ENCODE data around the gene AEBP1.

Gene AEBP1

DNA sequence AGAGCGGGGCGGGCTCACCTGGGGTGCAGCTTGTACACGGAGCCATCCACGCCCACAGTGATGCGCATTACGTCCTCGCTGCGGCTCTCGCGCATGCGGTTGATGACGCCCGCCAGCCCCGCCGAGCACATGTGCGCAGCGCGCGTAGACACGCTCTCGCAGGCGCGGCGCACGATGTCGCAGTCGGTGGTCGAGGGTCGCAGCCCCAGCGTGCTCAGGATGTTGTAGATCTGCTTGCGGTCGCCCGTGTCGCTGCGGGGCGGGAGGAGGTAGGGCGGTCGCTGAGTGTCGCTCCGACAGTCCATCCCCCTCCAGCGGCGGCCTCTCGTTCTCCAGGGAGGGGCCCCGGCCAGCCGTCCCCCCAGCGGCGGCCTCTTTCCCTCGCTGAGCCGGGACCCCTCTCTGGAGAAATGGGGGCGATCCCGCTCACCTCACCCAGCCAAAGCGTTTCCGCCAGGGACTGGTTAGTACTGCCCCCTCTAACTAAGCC is 41.4 kb downstream of the AEBP1 start:
- Histone ChIP-seq H4K20me1 (ENCODE audit: insufficient read depth, low read length) (no peaks in the 10 kb centered on the region), H3K4me3 (ENCODE audit: low read depth in 1 of 2, low read length in 2 of 2) (no peak overlapping the region), H3K79me2 (ENCODE audit: insufficient read depth, low read length) (no peaks in the 10 kb centered on the region), H3K4me2 (ENCODE audit: insufficient read depth, low read length) (no peak overlapping the region), H3K9ac (ENCODE audit: low read depth, low read length) (no peak overlapping the region), H3K27me3 (ENCODE audit: insufficient read depth, low read length, poor library complexity) (no peaks in the 10 kb centered on the region), H3K27ac (ENCODE audit: low read length) (no peak overlapping the region), H3K4me1 (ENCODE audit: insufficient read depth, low read length) (no peaks in the 10 kb centered on the region), H3K9me3 (ENCODE audit: insufficient read depth, low read length, severe bottlenecking) (no peaks in the 10 kb centered on the region), H2AFZ (ENCODE audit: low read depth, low read length) (no peak overlapping the region), H3K36me3 (ENCODE audit: insufficient read depth, low read length) (no peaks in the 10 kb centered on the region)
- TF ChIP-seq EZH2 (IDR thresholded peaks at IDR 0.05; ENCODE audit: borderline replicate concordance, low read depth, low read length, severe bottlenecking) = no peak
- no peak for TF ChIP-seq CTCF (IDR thresholded peaks at IDR 0.05; ENCODE audit: borderline replicate concordance, extremely low read depth, low read length, poor library complexity, severe bottlenecking)
- DNase-seq (no peak), ATAC-seq (ENCODE audit: insufficient read depth, low read depth) (no peak)

GRCh38 chr7:44145969-44146911 is 42.1 kb downstream of the AEBP1 start:
- H3K9me3 ChIP-seq (ENCODE audit: insufficient read depth, low read length, severe bottlenecking) = no peaks in the 10 kb centered on the region
- H3K9ac ChIP-seq (ENCODE audit: low read depth, low read length) = no peak overlapping the region
- no peaks in the 10 kb centered on the region for H4K20me1 ChIP-seq (ENCODE audit: insufficient read depth, low read length)
- no peak for DNase-seq
- no peaks in the 10 kb centered on the region for H3K4me1 ChIP-seq (ENCODE audit: insufficient read depth, low read length)
- ATAC-seq (ENCODE audit: insufficient read depth, low read depth) = peak; percentile 25; the same call in 1 of the 3 replicates
- H3K4me3 ChIP-seq (ENCODE audit: low read depth in 1 of 2, low read length in 2 of 2) = no peak overlapping the region
- H3K27me3 ChIP-seq (ENCODE audit: insufficient read depth, low read length, poor library complexity) = no peaks in the 10 kb centered on the region
- no peak overlapping the region for H2AFZ ChIP-seq (ENCODE audit: low read depth, low read length)
- H3K4me2 ChIP-seq (ENCODE audit: insufficient read depth, low read length) = no peak overlapping the region
- H3K27ac ChIP-seq (ENCODE audit: low read length) = no peak overlapping the region
- no peaks in the 10 kb centered on the region for H3K36me3 ChIP-seq (ENCODE audit: insufficient read depth, low read length)
- TF ChIP-seq CTCF (IDR thresholded peaks at IDR 0.05; ENCODE audit: borderline replicate concordance, extremely low read depth, low read length, poor library complexity, severe bottlenecking) = no peak
- TF ChIP-seq EZH2 (IDR thresholded peaks at IDR 0.05; ENCODE audit: borderline replicate concordance, low read depth, low read length, severe bottlenecking) = no peak
- no peaks in the 10 kb centered on the region for H3K79me2 ChIP-seq (ENCODE audit: insufficient read depth, low read length)

- Histone ChIP-seq H4K20me1 (ENCODE audit: insufficient read depth, low read length) (no peaks in the 10 kb centered on the region), H3K79me2 (ENCODE audit: insufficient read depth, low read length) (no peaks in the 10 kb centered on the region), H3K4me2 (ENCODE audit: insufficient read depth, low read length) (no peak overlapping the region), H3K27me3 (ENCODE audit: insufficient read depth, low read length, poor library complexity) (no peaks in the 10 kb centered on the region), H2AFZ (ENCODE audit: low read depth, low read length) (no peak overlapping the region), H3K27ac (ENCODE audit: low read length) (no peak overlapping the region), H3K4me3 (ENCODE audit: low read depth in 1 of 2, low read length in 2 of 2) (no peak overlapping the region), H3K36me3 (ENCODE audit: insufficient read depth, low read length) (no peaks in the 10 kb centered on the region), H3K9ac (ENCODE audit: low read depth, low read length) (no peak overlapping the region), H3K4me1 (ENCODE audit: insufficient read depth, low read length) (no peaks in the 10 kb centered on the region), H3K9me3 (ENCODE audit: insufficient read depth, low read length, severe bottlenecking) (no peaks in the 10 kb centered on the region)
- TF ChIP-seq CTCF (IDR thresholded peaks at IDR 0.05; ENCODE audit: borderline replicate concordance, extremely low read depth, low read length, poor library complexity, severe bottlenecking) (no peak), EZH2 (IDR thresholded peaks at IDR 0.05; ENCODE audit: borderline replicate concordance, low read depth, low read length, severe bottlenecking) (no peak)
- no peak for ATAC-seq (ENCODE audit: insufficient read depth, low read depth)
- no peak for DNase-seq
Observed at GRCh38 chr7:44147026-44147991, 43.2 kb downstream of the AEBP1 start.

Measured in DND-41 (cell line).